ENCODE results near the gene KLHL26.

The KLHL26 gene

DNA sequence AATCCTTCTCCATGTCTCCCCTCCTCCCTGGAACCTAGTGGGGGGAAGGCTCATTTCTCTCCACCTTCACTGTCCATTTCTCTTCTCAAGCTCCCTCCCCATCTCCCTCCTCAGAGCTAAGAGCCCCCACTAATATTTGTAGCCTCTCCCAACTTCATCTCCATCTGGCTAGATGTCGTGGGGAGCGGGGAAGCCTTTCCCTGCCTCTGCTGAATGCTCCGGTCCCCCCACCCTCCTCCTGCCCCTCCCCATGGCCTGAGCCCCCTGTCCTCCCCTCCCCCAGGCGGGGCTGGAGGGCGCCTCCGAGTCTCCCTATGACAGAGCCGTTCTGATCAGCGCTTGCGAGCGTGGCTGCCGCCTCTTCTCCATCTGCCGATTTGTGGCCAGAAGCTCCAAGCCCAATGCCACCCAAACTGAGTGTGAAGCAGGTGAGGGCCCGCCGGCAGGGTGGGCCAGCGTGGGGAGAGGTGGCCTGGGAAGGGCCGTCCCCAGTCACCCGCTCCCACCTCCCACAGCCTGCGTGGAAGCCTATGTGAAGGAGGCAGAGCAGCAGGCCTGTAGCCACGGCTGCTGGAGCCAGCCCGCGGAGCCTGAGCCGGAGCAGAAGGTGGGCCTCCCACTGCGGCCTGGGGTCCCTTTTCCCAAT is 23.1 kb upstream of the KLHL26 start:
- DNase-seq (ENCODE audit: low read depth) = no peak

DNA sequence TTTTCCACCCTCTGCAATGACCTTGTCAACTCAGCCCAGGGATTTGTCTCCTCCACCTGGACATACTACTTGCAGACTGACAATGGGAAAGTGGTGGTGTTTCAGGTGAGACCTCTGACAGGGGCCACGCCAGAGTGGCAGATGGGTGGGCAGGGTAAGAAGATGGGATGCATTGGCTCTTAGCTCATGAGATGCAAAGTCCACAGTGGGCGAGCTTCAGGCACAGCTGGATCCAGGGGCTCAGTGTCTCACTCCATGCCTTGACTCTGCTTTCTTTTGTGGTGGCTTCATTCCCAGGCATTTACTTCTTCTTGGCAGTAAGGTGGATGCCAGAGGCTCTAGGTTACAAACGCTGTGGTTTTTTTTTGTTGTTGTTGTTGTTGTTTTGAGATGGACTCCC is 20.8 kb upstream of the KLHL26 start:
- no peak for DNase-seq (ENCODE audit: low read depth)

DNA sequence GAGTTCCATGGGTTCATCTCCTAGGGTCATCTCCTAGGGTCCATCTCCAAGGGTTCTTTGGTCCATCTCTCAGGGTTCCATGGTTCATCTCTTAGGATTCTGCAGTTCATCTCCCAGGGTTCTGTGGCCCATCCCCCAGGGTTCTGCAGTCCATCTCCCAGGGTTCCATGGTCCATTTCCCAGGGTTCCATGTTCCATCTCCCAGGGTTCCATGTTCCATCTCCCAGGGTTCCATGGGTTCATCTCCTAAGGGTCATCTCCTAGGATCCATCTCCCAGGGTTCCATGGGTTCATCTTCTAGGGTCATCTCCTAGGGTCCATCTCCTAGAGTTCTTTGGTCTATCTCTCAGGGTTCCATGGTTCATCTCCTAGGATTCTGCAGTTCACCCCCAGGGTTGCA is 19.3 kb upstream of the KLHL26 start:
- no peak for DNase-seq (ENCODE audit: low read depth)

DNA sequence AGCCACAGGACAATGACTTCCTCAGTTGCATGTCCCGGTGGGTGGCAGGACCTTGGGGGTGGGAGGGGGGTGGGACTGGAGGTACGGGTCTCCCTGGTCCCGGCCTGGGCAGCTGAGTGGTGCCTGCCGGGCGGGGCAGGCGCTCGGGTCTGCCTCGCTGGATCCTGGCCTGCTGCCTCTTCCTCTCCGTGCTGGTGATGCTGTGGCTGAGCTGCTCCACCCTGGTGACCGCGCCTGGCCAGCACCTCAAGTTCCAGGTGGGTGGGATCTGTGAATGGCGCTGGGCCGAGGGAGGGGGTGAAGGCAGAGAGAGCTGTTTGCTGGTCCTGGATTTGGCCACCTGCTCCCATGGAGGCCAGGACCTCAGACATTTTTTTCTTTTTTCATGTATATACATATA is 18.6 kb upstream of the KLHL26 start:
- no peak for DNase-seq (ENCODE audit: low read depth)

DNA sequence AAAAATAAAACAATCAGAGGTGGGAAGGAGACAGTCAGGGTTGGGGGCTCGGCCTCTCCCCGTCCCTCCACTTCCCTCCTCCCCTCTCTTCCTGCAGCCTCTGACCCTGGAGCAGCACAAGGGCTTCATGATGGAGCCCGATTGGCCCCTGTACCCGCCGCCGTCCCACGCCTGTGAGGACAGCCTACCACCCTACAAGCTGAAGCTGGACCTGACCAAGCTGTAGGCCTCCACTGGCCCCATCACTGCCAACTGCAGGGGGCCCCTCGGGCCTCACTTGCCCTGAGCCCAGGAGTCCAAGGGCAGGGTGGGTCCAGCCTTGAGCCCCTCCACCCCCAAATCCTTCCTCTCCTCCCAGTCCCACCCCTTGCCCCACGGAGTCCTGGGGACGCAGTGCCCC is 16.5 kb upstream of the KLHL26 start:
- DNase-seq (ENCODE audit: low read depth) = no peak

DNA sequence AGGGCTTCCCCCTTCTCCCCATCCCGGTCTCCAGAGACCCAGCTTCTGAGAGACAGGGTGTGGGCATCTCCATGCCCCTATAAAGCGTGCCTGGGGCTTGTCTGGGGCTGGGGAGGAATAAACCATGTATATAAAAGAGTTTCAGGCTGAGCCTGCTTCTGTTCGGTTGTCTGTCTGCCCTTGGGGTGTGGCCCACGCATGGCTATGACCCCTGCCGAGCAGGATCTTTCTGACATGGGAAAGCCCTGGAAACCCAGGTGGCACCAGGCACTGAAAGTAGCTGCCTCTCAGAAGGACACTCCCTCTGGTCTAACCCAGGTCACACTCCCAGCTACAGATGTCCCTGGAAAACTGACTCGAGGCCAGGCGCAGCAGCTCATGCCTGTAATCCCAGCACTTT is 15.9 kb upstream of the KLHL26 start:
- no peak for DNase-seq (ENCODE audit: low read depth)

DNA sequence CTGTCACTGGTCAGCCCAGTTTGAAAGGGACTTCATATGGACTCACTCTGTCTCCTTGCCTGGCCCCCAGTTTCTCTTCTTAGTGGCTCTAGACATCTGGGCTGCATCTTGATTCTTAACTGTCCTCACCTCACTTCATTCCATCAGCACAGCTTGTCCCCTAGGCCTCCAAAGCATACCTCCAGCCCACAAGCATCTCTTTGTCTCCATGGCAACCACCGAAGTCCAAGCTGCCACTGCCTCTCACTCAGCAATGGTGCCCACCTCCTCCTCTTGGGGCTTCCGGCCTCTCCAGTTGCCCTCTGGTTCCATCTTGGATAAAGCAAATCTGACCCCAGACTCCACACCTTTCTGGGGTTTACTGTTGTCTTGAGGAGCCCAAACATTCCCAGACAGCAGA is 9.9 kb upstream of the KLHL26 start:
- no peak for DNase-seq (ENCODE audit: low read depth)

DNA sequence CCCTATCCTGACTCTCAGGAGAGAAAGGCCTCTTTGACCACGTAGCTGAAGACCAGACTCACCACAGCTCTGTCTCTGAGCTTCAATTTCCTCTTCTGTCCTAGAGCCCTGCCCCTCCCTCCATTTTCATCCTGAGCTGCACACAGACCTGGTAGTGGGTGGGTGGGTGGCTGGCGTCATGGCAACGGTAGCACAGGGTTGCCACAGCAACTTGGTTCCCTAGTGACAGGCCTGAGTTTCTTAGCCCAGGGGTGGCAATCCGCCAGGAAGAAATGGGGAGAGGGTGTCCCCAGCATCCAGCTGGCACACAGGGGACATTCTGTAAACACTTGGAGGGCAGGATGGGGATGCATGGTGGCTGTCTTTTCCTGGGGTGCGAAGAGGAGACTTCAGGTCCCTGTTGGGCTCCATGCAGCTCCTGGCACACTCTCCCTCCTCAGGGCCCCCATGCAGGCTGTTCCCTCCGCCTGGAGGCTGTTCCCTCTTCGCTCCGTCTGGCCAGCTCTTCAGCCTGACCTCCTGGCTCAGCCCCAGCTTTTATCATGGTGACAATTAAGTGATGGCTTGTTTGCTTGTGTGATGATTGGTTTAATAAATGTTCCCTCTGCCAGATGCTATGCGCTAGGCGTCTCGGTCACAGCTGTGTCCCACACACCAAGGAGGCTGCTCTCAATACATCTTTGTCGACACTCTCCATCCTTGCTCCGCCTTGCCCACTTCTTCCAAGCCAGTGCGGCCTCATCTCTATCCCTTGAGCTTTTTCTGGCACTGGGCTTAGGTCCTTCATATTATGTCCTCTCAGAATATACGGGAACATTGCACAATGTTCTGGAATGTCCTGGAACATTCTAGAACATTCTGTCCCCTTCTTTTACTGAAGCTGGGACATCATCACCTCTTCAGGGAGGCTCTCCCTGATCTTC is 7.4 kb upstream of the KLHL26 start:
- DNase-seq (ENCODE audit: low read depth) = peak; percentile 50

DNA sequence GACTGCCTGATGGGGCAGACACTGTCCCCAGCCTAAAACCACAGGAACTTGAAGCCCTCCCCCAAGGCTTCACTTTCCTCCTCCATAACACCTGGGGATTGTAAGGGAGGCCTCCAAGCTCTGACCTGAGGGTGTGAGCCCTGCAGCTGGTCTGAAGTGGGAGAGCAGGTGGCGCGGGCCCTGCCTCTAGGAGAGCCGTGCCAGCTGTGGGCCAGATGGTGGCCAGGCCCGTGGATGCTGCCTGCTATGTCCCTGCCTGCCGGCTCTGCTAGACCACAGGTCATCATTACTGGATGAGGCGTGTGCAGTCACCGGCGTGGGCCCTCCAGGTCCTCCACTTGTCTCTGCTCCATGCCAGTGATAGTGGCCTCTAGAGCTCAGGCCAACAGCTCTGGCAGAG is 3.5 kb upstream of the KLHL26 start:
- DNase-seq (ENCODE audit: low read depth) = no peak

DNA sequence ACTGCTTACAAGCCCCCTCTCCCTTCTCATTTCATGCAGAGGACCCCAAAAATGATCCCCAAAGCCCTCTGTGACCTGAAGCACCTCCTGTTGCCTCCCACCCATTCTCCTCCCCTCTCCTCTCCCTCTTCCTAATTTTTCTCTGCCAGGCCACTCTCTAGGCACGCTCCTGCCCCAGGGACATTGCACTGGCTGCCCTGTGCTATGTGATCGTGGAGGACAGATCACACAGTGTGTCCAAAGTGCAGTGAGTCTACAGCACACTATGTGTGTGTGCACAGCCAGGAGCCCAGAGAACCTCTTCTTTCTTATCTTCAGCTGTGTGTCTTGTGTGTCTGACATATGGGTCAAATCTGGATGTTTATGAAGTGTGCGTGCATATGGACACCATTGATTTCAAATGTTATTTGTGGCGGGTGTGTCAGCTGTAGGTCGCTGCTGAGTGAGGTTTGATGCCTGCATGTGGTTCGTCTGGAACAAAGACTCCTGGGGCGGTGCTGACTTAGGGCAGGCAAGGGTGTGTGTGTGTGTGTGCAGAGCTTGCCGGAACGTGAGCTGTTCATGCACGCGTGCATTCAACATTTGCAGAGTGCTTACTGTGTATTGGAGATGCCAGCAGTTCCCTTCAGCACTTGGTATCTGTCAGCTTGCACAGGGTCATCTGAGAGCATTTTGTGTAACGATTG is 2.1 kb upstream of the KLHL26 start:
- no peak for DNase-seq (ENCODE audit: low read depth)

DNA sequence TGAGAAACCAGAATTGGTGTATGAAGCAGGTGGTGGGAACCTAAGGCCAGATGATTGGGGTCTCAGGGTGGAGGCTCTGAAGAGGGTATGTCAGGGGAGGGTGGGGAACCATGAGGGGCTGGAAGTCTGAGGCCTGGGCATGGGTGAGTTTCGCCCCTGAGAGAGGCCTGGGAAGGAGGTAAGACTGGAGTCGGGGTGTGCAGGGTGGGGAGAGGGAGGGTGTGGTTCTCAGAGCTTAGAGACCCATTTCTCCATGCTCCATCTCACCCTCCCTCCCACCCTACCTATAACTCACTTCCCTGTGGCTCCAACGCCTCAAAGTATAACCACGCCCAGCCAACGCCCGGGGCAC is 1.0 kb upstream of the KLHL26 start:
- DNase-seq (ENCODE audit: low read depth) = no peak

DNA sequence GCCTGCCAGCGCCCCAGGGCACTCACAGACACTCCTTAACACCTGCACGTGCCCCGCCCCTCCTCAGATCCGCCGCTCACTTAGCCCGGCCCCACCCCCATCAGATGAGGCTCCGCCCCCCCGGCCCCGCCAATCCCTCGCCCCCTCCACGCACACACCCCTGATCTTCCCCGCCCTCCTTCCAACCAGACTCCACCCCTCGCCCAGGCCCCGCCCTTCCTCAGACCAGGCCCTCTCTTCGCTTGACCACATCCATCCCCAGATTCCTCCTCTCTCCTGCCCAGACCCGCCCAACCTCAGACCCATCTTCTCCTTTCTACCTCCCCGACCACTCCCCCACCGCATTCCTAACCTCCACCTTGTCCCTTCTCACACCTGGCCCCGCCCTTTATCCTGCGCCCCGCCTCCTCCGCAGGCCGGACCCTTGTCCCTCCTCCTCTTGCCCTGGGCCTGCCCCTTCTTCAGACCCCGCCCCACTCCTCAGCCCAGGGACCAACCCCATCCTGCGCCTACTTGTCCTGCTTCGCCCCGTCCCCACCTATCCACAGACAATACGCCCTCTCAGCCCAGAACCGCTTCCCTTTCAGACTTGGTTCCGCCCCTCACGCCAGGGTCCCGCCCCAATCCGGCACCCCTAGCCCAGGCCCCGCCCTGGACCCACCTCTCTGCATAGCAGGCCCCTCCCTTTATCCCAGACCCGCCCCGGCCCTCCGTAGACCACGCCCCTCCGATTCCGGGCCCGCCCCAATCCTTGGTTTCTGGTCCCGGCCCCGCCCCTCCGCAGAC is 452 bp upstream of the KLHL26 start:
- peak; percentile 92 for DNase-seq (ENCODE audit: low read depth)

DNA sequence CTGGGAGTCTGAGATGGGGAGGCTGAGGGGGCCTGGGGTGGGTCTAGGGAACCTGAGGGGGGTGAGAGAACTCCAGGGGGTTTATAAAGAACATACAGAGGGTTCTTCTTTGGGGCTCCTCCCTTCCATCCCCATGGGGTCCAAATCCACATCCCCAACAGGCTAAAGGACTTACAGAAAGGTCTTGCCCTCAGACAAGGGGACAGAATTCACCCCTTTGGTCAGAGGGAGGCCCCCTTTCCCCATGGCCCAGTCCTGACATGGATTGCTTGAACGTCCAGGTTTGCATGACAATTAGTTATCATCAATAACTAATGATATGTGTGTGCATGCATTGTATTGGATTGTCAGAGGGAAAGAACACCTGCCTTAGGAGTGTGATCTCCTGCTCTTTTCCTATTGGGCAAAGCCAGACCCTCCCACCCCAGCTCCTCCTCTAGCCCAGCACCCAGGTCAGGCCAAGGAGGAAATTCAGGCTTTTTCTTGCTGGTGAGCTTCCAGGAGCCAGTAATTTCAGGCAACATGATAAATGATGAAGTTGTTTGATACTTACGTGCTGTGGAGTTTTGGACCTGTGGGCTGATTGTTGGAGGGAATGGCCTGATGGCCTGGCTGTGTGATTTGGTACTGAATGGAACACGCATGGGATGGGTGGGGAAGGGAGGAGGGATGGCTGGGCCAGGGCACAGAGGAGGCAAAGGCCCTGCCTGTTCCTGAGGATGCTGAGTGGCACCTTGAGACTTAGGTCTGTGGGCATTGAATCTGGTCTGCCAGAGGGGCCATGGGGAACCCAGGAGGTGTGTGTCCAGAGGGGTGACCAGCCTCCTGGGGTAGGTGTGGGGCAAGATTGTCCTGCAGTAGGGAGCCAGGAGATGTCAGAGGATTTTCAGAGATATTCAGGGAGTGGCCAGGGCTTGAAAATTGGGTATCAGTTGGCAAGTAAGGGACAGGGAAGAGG is 1.1 kb downstream of the KLHL26 start:
- DNase-seq (ENCODE audit: low read depth) = no peak

DNA sequence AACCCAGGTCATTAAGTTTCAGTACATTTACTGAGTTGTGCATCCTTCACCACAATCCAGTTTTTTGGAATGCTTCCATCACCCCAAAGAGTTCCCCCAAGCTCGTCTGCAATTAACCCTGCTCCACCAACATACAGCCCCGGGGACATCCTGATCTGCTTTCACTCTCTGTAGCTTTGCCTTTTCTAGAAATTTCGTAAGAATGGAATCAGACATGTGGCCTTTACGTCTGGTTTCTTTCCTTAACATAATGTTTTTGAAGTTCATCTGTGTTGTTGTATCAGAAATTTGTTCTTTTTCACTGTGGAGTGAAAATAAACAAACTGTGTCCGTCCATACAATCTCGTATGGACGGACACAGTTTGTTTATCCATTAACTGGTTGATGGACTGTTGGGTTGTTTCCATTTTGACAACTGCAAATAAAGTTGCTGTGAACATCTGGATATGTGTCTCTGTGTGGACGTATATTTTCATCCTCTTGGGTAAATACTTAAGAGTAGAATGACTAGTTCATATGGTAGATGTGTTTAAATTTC is 2.9 kb downstream of the KLHL26 start:
- no peak for DNase-seq (ENCODE audit: low read depth)

DNA sequence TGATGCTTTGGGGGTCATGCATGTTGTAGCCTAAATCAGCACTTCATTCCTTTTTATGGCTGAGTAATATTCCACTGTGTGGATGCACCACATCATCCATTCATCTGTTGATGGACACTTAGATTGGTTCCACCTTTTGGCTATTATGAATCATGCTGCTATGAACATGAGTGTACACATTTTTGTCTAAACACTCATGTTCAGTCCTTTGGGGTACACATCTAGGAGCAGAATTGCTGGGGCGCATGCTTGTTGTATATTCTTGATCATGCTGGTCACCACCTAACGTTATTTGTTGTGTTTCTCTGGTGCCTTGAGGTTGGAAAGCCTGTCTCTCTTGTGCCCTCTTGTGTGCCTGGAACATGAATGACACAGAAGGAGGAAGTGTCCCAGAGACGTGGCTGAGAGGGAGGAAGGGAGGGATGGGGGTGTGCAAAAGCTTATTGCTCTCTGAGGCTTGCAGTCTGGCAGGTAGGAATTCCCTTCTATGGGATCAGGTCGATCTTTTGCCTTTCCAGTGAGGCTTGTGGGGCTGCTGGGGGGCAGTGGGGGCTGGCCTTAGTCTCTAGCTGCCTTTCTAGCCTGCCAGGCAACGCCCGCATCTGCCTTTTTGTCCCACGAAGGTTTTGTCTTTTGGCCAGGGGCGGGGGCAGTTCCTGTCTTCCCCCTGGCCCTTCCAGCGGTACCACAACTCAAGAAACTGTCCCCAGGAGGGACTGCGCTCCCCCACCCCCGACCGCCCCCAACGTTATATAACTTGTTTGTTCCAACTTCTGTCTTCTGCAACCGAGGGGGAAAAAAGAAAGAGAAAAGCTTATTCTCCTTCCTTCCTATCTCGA is 7.6 kb downstream of the KLHL26 start:
- no peak for DNase-seq (ENCODE audit: low read depth)

DNA sequence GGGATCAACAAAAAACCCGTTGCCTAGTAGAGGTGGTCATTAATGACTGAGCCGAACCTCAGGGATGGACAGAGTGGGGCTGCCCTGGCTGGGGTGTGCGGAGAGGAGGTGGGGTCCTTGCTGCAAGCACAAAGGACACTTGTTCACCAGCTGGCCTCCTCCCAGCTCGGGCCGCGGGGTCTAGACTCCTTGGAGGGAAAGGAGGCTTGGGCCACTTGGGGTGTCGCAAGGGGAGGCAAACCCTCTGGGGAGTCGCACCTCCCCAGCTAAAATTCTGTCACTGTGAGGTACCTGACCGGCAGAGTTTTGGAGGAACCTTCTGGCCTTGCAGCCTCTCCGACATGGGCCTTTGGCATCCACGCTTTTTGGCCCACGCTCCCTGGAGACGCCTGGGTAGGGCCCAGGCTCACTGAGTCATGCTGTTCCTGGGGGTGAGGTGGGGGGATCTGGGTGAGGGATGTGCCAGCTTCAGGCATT is 8.2 kb downstream of the KLHL26 start:
- DNase-seq (ENCODE audit: low read depth) = no peak

DNA sequence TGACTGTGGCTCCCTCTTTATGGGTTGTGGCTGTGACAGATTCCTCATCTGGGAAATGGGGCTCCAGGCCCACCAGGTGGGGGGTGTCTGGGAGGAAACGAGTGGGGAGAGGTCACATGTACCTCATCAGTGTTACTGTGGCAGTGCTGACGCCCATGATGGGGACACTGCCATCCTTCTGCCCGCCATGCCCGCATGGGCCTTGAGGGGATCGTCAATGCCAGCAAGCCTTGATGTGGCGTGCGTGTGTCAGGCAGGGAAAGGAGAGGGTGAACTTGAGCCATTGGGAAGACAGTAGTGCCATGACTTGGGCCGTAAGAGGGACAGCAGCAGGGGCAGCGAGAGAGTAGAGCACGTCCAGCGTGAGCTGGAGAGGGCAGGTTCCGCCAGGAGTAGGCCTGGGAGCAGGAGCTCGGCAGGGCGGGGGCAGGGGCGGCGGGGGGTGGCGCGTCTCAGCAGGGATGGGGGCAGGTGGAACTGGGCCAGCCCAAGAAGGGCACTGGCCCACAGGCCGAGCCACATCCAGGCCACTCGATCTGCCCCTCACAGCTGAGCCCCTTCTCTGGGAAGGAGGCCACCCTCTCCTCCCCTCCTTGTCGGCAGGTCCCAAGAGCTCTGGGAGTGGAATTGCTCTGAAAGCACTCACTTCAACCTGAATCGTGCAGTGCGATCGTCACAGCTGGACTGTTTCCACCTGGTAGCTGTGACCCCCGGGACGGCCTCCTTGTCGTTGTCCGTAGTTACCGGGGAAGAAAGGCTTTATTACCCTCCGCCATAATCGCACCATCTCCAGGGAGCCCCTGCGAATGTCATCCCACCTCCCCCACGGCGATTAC is 9.9 kb downstream of the KLHL26 start:
- no peak for DNase-seq (ENCODE audit: low read depth)

DNA sequence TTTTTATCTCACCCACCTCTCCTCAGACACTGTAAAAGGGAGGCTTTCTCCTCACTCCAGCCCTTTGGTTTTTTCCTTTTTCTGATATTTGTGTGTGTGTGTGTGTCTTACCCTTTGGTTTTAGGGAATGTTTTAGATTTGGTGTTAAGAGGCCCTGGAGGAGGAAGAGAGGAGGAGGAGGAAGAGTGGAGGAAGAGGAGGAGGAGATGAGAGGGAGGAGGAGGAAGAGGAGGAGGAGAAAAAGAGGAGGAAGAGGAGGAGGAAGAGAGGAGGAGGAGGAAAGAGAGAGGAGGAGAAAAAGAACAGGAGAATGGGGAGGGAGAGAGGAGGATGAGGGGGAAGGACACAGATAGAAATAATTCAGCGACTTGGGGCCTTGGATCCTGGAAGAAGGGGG is 10.5 kb downstream of the KLHL26 start:
- DNase-seq (ENCODE audit: low read depth) = no peak

DNA sequence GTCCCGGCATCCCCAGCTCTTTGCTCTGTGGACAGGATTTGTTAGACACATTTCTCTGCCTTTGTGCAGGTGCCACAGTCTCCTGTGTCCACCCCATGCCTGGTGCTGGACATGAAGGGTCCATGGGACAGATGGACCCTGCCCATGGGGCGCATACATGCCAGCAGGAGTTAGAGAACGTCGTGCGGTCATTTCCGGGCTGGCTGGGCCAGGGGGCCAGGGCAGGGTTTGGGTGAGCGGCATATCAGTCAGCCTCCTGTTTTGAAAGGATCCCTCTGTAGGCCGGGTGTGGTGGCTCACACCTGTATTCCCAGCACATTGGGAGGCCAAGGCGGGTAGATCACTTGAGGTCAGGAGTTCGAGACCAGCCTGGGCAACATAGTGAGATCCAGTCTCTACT is 11.0 kb downstream of the KLHL26 start:
- DNase-seq (ENCODE audit: low read depth) = no peak
